ENCODE measurements around the gene ZDHHC8. TPM values are rescaled to one million over a fixed set of nuclear protein-coding genes. Genes with fewer than 3 reads are reported as not detected.

The ZDHHC8 gene
- total RNA-seq, 3 donors from 2014 or later (not counting 1 experiment from before 2014, with no cell fraction given): 64.0 to 75.6 (median 65.3) TPM

DNA sequence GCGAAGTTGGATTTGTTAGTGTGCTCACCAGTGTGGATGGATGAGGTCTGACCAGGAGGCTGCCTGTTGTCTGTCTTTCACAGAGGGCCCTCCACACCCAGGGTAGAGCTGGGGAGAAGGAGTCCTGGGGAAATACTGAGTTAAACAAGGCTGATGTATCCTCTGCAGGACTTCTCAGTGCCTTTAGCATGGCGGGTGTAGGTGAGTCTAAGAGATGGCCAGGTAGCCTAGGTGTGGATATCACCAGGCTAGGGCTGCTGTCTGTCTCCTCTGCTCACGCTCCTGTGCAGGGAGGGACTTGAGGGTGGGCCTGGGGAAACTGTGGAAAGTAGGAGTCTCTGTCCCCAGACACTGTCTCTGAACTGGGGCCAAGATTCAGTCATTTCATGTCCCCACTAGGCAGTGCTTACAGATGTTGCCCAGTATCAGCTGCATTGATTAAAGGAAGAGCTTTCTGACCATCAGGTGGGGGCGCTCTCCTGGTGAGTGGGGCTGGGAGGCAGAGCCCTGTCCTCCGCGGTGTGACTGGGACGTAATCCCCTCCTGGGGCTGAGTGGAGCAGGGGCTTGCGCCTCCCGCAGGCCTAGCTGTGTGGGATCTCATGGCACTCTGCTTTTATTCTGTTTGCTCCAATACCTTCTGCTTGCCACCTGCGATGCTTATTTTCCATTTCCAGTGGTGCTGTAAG is 54.7 kb downstream of the ZDHHC8 start:
- peaks cover 4% of the 10 kb centered on the region for H3K4me1 ChIP-seq (ENCODE audit: control insufficient read depth, insufficient read depth, low read length)
- H3K27me3 ChIP-seq (ENCODE audit: control insufficient read depth, insufficient read depth, low read length): no peaks in the 10 kb centered on the region
- Mint-ChIP-seq H3K27ac (no peak overlapping the region), H3K36me3 (no peaks in the 10 kb centered on the region), H3K4me3 (no peak overlapping the region), H3K27me3 (ENCODE audit: low read depth in 2 of 2) (no peaks in the 10 kb centered on the region), H3K4me1 (peaks cover 0 to 6% of the 10 kb centered on the region in 2 donors), H3K9me3 (no peaks in the 10 kb centered on the region)
- ATAC-seq (no peak), DNase-seq (peak in 1 of 2 donors; percentile 10)
- intact Hi-C loops (cut with micrococcal nuclease): no loop called here
- WGBS (ENCODE audit: insufficient coverage): 88% methylated on average over 10 of the region's 10 CpGs
- no peak overlapping the region for H3K4me3 ChIP-seq (ENCODE audit: low read length)
- H3K36me3 ChIP-seq (ENCODE audit: control insufficient read depth, insufficient read depth, low read length): no peaks in the 10 kb centered on the region
- TF ChIP-seq, protein P1, sequence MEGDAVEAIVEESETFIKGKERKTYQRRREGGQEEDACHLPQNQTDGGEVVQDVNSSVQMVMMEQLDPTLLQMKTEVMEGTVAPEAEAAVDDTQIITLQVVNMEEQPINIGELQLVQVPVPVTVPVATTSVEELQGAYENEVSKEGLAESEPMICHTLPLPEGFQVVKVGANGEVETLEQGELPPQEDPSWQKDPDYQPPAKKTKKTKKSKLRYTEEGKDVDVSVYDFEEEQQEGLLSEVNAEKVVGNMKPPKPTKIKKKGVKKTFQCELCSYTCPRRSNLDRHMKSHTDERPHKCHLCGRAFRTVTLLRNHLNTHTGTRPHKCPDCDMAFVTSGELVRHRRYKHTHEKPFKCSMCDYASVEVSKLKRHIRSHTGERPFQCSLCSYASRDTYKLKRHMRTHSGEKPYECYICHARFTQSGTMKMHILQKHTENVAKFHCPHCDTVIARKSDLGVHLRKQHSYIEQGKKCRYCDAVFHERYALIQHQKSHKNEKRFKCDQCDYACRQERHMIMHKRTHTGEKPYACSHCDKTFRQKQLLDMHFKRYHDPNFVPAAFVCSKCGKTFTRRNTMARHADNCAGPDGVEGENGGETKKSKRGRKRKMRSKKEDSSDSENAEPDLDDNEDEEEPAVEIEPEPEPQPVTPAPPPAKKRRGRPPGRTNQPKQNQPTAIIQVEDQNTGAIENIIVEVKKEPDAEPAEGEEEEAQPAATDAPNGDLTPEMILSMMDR (IDR thresholded peaks at IDR 0.05): no peak
- no peak overlapping the region for H3K27ac ChIP-seq (ENCODE audit: low read length)
- H3K9me3 ChIP-seq (ENCODE audit: control insufficient read depth, insufficient read depth, low read length): no peaks in the 10 kb centered on the region

DNA sequence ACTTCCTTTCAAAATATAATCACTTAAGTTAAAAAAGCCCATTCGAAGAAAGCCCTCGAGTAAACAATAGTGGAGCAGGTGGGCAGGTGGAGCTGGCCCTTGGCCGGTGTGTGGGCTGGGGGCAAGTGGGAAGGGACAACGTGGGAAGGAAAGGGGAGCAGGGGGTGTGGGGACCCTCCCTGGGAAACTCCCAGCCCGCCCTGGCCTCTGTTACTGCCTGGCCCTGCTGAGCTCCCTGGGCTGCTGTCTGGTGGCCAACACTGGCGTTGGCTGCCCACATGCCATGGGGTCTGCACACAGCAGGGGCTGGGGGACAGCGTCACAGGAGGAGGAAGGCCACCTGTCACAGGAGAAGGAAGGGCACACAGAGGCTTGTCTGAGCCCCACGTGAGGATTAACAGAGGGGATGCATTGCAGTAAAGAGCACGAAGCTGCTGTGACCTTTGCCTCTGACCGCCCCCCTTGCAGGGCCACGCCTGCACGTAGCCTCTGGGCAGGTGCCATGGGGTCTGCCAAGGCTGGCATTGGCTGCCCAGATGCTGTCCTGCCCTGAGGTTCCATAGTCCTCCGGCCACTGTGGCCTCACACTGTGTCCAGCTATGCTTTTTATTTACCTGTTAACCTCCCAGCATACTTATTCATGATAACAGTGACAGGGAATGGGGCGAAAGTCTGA is 55.4 kb downstream of the ZDHHC8 start:
- H3K4me1 ChIP-seq (ENCODE audit: control insufficient read depth, insufficient read depth, low read length): peaks cover 4% of the 10 kb centered on the region
- H3K4me3 Mint-ChIP-seq: no peak overlapping the region
- ATAC-seq: no peak
- intact Hi-C loops (cut with micrococcal nuclease): no loop called here
- WGBS (ENCODE audit: insufficient coverage): 80% methylated on average over 14 of the region's 14 CpGs
- H3K27me3 ChIP-seq (ENCODE audit: control insufficient read depth, insufficient read depth, low read length): no peaks in the 10 kb centered on the region
- H3K9me3 ChIP-seq (ENCODE audit: control insufficient read depth, insufficient read depth, low read length): no peaks in the 10 kb centered on the region
- no peak overlapping the region for H3K27ac ChIP-seq (ENCODE audit: low read length)
- no peaks in the 10 kb centered on the region for H3K36me3 Mint-ChIP-seq
- no peaks in the 10 kb centered on the region for H3K36me3 ChIP-seq (ENCODE audit: control insufficient read depth, insufficient read depth, low read length)
- no peak overlapping the region for H3K4me3 ChIP-seq (ENCODE audit: low read length)
- no peaks in the 10 kb centered on the region for H3K27me3 Mint-ChIP-seq (ENCODE audit: low read depth in 2 of 2)
- peaks cover 0 to 6% of the 10 kb centered on the region in 2 donors for H3K4me1 Mint-ChIP-seq
- no peak overlapping the region for H3K27ac Mint-ChIP-seq
- no peak for DNase-seq
- no peaks in the 10 kb centered on the region for H3K9me3 Mint-ChIP-seq
- TF ChIP-seq, protein P1 (IDR thresholded peaks at IDR 0.05): no peak

DNA sequence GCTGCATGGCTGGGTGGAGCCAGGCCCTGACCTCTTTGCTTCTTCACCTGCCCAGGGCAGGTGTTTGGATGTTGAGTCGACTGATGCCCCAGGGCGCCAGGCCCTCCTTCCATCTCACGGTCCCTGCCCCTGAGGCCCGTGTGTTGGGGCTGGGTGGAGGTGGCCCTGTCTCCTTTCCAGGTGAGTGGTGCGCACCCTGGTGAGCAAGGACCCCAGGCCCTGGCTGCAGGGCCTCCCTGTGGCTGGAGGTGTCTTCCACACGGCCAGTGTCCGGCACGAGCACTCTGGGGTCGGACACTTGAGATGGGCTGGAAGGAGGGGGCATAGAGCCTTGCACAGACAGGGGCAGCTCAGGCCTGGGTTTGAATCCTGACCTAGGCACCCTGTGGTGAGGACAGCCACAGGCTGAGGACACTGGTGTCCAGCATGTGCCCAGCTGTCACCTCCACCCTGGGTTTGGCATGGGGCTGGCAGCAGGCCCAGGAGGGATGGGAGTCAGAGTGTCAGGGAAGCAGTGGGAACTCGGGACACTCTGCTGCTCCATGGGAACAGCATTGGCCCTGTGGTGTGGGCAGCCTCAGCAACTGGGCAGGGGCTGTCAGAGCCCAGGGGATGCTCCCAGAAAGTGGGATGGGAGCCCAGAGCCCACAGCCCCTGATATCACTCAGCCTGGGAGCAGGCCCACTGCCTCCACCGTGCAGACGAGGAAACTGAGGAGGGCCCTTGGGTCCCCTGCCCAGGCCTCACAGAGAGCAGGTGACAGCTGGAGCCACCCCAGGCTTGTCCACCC is 56.4 kb downstream of the ZDHHC8 start:
- H3K27ac Mint-ChIP-seq: no peak overlapping the region
- H3K27me3 Mint-ChIP-seq (ENCODE audit: low read depth in 2 of 2): no peaks in the 10 kb centered on the region
- Histone ChIP-seq H3K27me3 (ENCODE audit: control insufficient read depth, insufficient read depth, low read length) (no peaks in the 10 kb centered on the region), H3K36me3 (ENCODE audit: control insufficient read depth, insufficient read depth, low read length) (no peaks in the 10 kb centered on the region), H3K4me1 (ENCODE audit: control insufficient read depth, insufficient read depth, low read length) (peaks cover 4% of the 10 kb centered on the region), H3K4me3 (ENCODE audit: low read length) (no peak overlapping the region), H3K9me3 (ENCODE audit: control insufficient read depth, insufficient read depth, low read length) (no peaks in the 10 kb centered on the region), H3K27ac (ENCODE audit: low read length) (no peak overlapping the region)
- H3K36me3 Mint-ChIP-seq: no peaks in the 10 kb centered on the region
- ATAC-seq: no peak
- no peak overlapping the region for H3K4me3 Mint-ChIP-seq
- intact Hi-C loops (cut with micrococcal nuclease): no loop called here
- TF ChIP-seq, protein P1 (IDR thresholded peaks at IDR 0.05): no peak
- WGBS (ENCODE audit: insufficient coverage): 93% methylated on average over 12 of the region's 12 CpGs
- peaks cover 0 to 6% of the 10 kb centered on the region in 2 donors for H3K4me1 Mint-ChIP-seq
- no peaks in the 10 kb centered on the region for H3K9me3 Mint-ChIP-seq
- no peak for DNase-seq
